IPS-15b (cell line): ENCODE data around the gene NUDT16.

Source experiments
- H3K27me3 ChIP-seq: one replicate; pipeline ENCODE4 v1.6.1; 2013; ENCODE audit warnings: low read length; ENCODE audit not compliant: control insufficient read depth, insufficient read depth
- H3K36me3 ChIP-seq: one replicate; pipeline ENCODE4 v1.6.1; 2013; ENCODE audit warnings: low read length; ENCODE audit not compliant: control insufficient read depth, insufficient read depth
- H3K4me1 ChIP-seq: one replicate; pipeline ENCODE4 v1.6.1; 2013; ENCODE audit warnings: mild to moderate bottlenecking, low read length; ENCODE audit not compliant: control insufficient read depth, insufficient read depth
- H3K4me3 ChIP-seq: one replicate; pipeline ENCODE4 v1.5.1; 2013; ENCODE audit warnings: low read depth, low read length
- H3K9ac ChIP-seq: one replicate; pipeline ENCODE4 v1.6.1; 2013; ENCODE audit warnings: low read depth, mild to moderate bottlenecking, low read length
- H3K9me3 ChIP-seq: one replicate; pipeline ENCODE4 v1.6.1; 2013; ENCODE audit warnings: mild to moderate bottlenecking, low read length; ENCODE audit not compliant: control insufficient read depth, insufficient read depth

The NUDT16 gene

GRCh38 chr3:131381445-131382291 lies at the start of gene NUDT16:
TSS of gene NUDT16 (plus strand) at chr3:131381774. CDS start at chr3:131381805, 31 bp downstream.
- H3K9ac ChIP-seq = peak within 1 kb of the TSS; percentile 85
- H3K4me1 ChIP-seq = no peaks in the 10 kb centered on the region
- H3K9me3 ChIP-seq = no peaks in the 10 kb centered on the region
- H3K4me3 ChIP-seq = peak within 1 kb of the TSS; percentile 94
- peaks cover 16% of the 10 kb centered on the region for H3K36me3 ChIP-seq
- no peaks in the 10 kb centered on the region for H3K27me3 ChIP-seq

GRCh38 chr3:131338948-131339640 lies 42.5 kb upstream of the NUDT16 start:
- Histone ChIP-seq H3K9ac (no peak overlapping the region), H3K4me1 (no peaks in the 10 kb centered on the region), H3K27me3 (no peaks in the 10 kb centered on the region), H3K9me3 (no peaks in the 10 kb centered on the region), H3K36me3 (no peaks in the 10 kb centered on the region), H3K4me3 (no peak overlapping the region)

DNA sequence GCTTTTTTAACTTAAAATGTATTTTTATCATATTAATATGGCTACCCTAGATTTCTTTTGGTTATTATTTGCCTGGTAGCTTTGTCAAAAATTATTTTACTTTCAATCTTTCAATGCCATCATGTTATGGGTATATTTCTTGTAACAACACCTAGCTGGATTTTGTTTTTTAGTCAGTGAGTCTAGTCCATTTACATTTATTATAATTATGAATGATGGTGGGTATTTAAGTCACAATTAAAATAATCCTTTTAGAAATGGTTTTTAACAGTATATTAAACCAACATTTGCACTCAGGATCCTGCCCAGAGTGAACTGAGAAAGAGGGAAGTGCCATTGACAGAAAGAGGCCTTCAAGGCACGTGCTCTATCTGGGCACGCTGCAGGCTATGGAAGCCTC lies 39.8 kb upstream of the NUDT16 start:
- Histone ChIP-seq H3K4me3 (no peak overlapping the region), H3K36me3 (no peaks in the 10 kb centered on the region), H3K9me3 (no peaks in the 10 kb centered on the region), H3K9ac (no peak overlapping the region), H3K4me1 (no peaks in the 10 kb centered on the region), H3K27me3 (no peaks in the 10 kb centered on the region)

- Histone ChIP-seq H3K36me3 (no peaks in the 10 kb centered on the region), H3K9ac (no peak overlapping the region), H3K27me3 (no peaks in the 10 kb centered on the region), H3K9me3 (no peaks in the 10 kb centered on the region), H3K4me3 (no peak overlapping the region), H3K4me1 (peaks cover 8% of the 10 kb centered on the region)
Measured at GRCh38 chr3:131348911-131349310, 32.7 kb upstream of the NUDT16 start.

DNA sequence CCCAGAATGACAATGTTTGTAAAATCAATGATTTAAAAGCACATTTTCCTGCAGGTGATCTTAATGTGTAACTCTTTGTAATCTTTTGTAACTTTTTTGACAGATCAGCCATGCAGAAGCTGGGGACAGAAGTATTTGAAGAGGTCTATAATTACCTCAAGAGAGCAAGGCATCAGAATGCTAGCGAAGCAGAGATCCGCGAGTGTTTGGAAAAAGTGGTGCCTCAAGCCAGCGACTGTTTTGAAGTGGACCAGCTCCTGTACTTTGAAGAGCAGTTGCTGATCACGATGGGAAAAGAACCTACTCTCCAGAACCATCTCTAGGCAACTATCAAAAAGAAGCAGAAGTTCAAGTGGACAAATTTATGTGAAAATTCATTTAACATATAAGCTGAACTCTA lies 32.1 kb upstream of the NUDT16 start:
- Histone ChIP-seq H3K9ac (no peak overlapping the region), H3K27me3 (no peaks in the 10 kb centered on the region), H3K36me3 (no peaks in the 10 kb centered on the region), H3K4me3 (no peak overlapping the region), H3K4me1 (peaks cover 8% of the 10 kb centered on the region), H3K9me3 (no peaks in the 10 kb centered on the region)

GRCh38 chr3:131349946-131350347 lies 31.6 kb upstream of the NUDT16 start:
- no peaks in the 10 kb centered on the region for H3K9me3 ChIP-seq
- no peaks in the 10 kb centered on the region for H3K36me3 ChIP-seq
- H3K9ac ChIP-seq = no peak overlapping the region
- H3K4me1 ChIP-seq = peaks cover 8% of the 10 kb centered on the region
- no peak overlapping the region for H3K4me3 ChIP-seq
- H3K27me3 ChIP-seq = no peaks in the 10 kb centered on the region

- Histone ChIP-seq H3K9me3 (no peaks in the 10 kb centered on the region), H3K4me1 (peaks cover 8% of the 10 kb centered on the region), H3K27me3 (no peaks in the 10 kb centered on the region), H3K4me3 (no peak overlapping the region), H3K9ac (no peak overlapping the region), H3K36me3 (no peaks in the 10 kb centered on the region)
Measured at GRCh38 chr3:131350506-131350905, 31.1 kb upstream of the NUDT16 start.

- Histone ChIP-seq H3K36me3 (no peaks in the 10 kb centered on the region), H3K27me3 (no peaks in the 10 kb centered on the region), H3K4me3 (no peak overlapping the region), H3K4me1 (peaks cover 8% of the 10 kb centered on the region), H3K9ac (no peak overlapping the region), H3K9me3 (no peaks in the 10 kb centered on the region)
Measured at GRCh38 chr3:131353016-131353877, 28.3 kb upstream of the NUDT16 start.

GRCh38 chr3:131353986-131354385 lies 27.6 kb upstream of the NUDT16 start:
- Histone ChIP-seq H3K9ac (no peak overlapping the region), H3K4me3 (no peak overlapping the region), H3K4me1 (peaks cover 8% of the 10 kb centered on the region), H3K27me3 (no peaks in the 10 kb centered on the region), H3K9me3 (no peaks in the 10 kb centered on the region), H3K36me3 (no peaks in the 10 kb centered on the region)

- Histone ChIP-seq H3K36me3 (no peaks in the 10 kb centered on the region), H3K27me3 (no peaks in the 10 kb centered on the region), H3K9ac (no peak overlapping the region), H3K4me1 (peaks cover 8% of the 10 kb centered on the region), H3K4me3 (no peak overlapping the region), H3K9me3 (no peaks in the 10 kb centered on the region)
Measured at GRCh38 chr3:131356006-131356595, 25.5 kb upstream of the NUDT16 start.

DNA sequence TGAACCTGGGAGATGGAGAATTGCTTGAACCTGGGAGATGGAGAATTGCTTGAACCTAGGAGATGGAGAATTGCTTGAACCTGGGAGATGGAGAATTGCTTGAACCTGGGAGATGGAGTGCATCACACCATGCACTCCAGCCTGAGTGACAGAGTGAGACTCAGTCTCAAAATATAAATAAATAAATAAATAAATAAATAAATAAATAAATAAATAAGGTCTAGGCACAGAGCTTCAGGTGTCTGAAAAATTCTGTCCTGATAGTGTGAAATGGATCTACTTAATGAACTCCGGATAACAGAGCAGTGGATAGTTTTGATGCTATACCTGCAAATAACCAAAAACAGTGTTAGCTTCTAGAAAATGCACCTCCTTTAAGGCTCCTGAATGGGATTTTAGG lies 24.3 kb upstream of the NUDT16 start:
- H3K27me3 ChIP-seq = no peaks in the 10 kb centered on the region
- no peak overlapping the region for H3K4me3 ChIP-seq
- H3K9ac ChIP-seq = no peak overlapping the region
- H3K36me3 ChIP-seq = no peaks in the 10 kb centered on the region
- no peaks in the 10 kb centered on the region for H3K9me3 ChIP-seq
- peaks cover 3% of the 10 kb centered on the region for H3K4me1 ChIP-seq
